SH-SY5Y (cell line): Measurements from ENCODE around the gene CFAP299.

Source experiments
- GATA2 ChIP-seq: IDR thresholded peaks from 2 replicates; pipeline ENCODE4 v1.6.1; 2011; ENCODE audit warnings: mild to moderate bottlenecking, low read depth, low read length
- GATA3 ChIP-seq: IDR thresholded peaks from 2 replicates; pipeline ENCODE4 v1.6.1; 2011; ENCODE audit warnings: low read depth, mild to moderate bottlenecking, low read length, moderate library complexity

DNA sequence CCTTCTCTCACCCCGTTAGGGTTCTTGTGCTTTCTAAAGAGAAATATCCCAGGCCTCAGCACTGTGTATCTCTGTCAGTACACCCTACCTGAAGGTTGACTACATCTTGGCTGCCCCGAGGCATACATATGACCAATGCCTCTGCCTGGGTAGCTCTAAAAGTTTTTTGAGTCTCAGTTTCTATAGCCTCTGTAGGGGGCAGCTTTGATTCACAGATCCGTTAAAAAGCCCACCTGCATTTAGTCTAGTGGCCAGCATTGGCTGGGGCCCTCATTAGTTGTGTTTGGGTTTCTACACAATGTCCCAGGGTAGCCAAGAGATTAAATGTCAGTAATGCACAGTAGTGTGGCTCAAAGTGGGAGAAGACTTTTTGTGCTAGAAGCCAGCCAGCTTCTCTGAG is 151.1 kb downstream of the CFAP299 start:
- TF ChIP-seq GATA2, result no peak
- TF ChIP-seq GATA3, result no peak
